Keratinocyte (primary cell): ENCODE measurements around the gene INPP5A. TPM values are rescaled to one million over a fixed set of nuclear protein-coding genes. Genes with fewer than 3 reads are reported as not detected.

Experiments used
- DNase-seq: peaks from one replicate; pipeline ENCODE4 v3.0.0-alpha.2; 2011; ENCODE audit warnings: low read depth, missing footprints, low spot score
- FAIRE-seq: peaks from 2 replicates; lab custom pipeline; 2011; peaks lifted over from hg19 to GRCh38; lab: Jason Lieb, UNC
- H2AFZ ChIP-seq: 2 replicates; pipeline ENCODE4 v1.6.0; 2012; ENCODE audit warnings: low read length, control low read depth, inconsistent platforms; ENCODE audit not compliant: control insufficient read depth
- H3K27ac ChIP-seq: 2 replicates; pipeline ENCODE4 v1.5.1; 2011; ENCODE audit warnings: low read length; ENCODE audit not compliant: control insufficient read depth, insufficient read depth
- H3K27me3 ChIP-seq: 3 replicates; pipeline ENCODE4 v1.6.0; 2011; ENCODE audit warnings: low read length; ENCODE audit not compliant: control insufficient read depth, insufficient read depth; ENCODE audit errors: extremely low read depth
- H3K36me3 ChIP-seq, 2 experiments: 2 replicates in 1 of 2; 3 replicates in 1 of 2; pipeline ENCODE4 v1.5.1; 2011; ENCODE audit warnings: low read length in 2 of 2, mild to moderate bottlenecking in 1 of 2; ENCODE audit not compliant: control insufficient read depth in 2 of 2, insufficient read depth in 2 of 2; ENCODE audit errors: extremely low read depth in 1 of 2
- H3K4me1 ChIP-seq: 3 replicates; pipeline ENCODE4 v1.5.1; 2011; ENCODE audit warnings: low read length; ENCODE audit not compliant: control insufficient read depth, insufficient read depth; ENCODE audit errors: extremely low read depth
- H3K4me2 ChIP-seq: 3 replicates; pipeline ENCODE4 v1.6.0; 2011; ENCODE audit warnings: low read depth, low read length; ENCODE audit not compliant: control insufficient read depth, insufficient read depth; ENCODE audit errors: extremely low read depth
- H3K4me3 ChIP-seq, 3 experiments: fragments of 200-600 bp in 1 of 3; sonication (generic) in 1 of 3; 2 replicates in 2 of 3; 3 replicates in 1 of 3; pipeline ENCODE4 v1.5.1; 2011 to 2016; ENCODE audit warnings: low read length in 3 of 3, mild to moderate bottlenecking in 3 of 3, control low read depth in 2 of 3, inconsistent platforms in 1 of 3, low read depth in 1 of 3, mixed read lengths in 1 of 3, mixed run types in 1 of 3, moderate library complexity in 1 of 3; ENCODE audit not compliant: control insufficient read depth in 2 of 3, insufficient read depth in 2 of 3; ENCODE audit errors: extremely low read depth in 1 of 3
- H3K79me2 ChIP-seq: 2 replicates; pipeline ENCODE4 v1.6.0; 2012; ENCODE audit warnings: low read length; ENCODE audit not compliant: control insufficient read depth, insufficient read depth
- H3K9ac ChIP-seq: 3 replicates; pipeline ENCODE4 v1.6.0; 2011; ENCODE audit warnings: low read length; ENCODE audit not compliant: control insufficient read depth, insufficient read depth; ENCODE audit errors: extremely low read depth
- H3K9me1 ChIP-seq: 3 replicates; pipeline ENCODE4 v1.6.0; 2011; ENCODE audit warnings: low read length; ENCODE audit not compliant: control insufficient read depth, insufficient read depth; ENCODE audit errors: extremely low read depth
- H3K9me3 ChIP-seq: 2 replicates; pipeline ENCODE4 v1.5.1; 2012; ENCODE audit warnings: low read depth, low read length; ENCODE audit not compliant: control insufficient read depth
- H4K20me1 ChIP-seq: 3 replicates; pipeline ENCODE4 v1.6.0; 2011; ENCODE audit warnings: low read length; ENCODE audit not compliant: control insufficient read depth, insufficient read depth; ENCODE audit errors: extremely low read depth
- CTCF ChIP-seq, 3 experiments: IDR thresholded peaks in 1 of 3; conservative IDR thresholded peaks in 1 of 3; optimal IDR thresholded peaks in 1 of 3; 2 replicates in 2 of 3; 3 replicates in 1 of 3; pipeline versions ENCODE3 to v1.5.1; 2011; ENCODE audit warnings: low read length in 3 of 3, mild to moderate bottlenecking in 3 of 3, moderate library complexity in 2 of 3, control low read depth in 1 of 3, inconsistent platforms in 1 of 3; ENCODE audit not compliant: insufficient read depth in 2 of 3; ENCODE audit errors: extremely low read depth in 1 of 3
- EZH2 ChIP-seq: IDR thresholded peaks from one replicate; pipeline ENCODE4 v1.6.1; 2012; ENCODE audit warnings: inconsistent platforms, mild to moderate bottlenecking, low read length, moderate library complexity
- dilution Hi-C: fragments of 300-500 bp; cut with MboI; formaldehyde crosslinking; loops from one replicate; pipeline ENCODE4 v1.7.0; 2020; ENCODE audit warnings: low sequenced_read_pairs; ENCODE audit not compliant: extremely low pct_ligation_motif_present
- polyA plus RNA-seq, 5 experiments: library from polyadenylated mRNA; depleted of rRNA in 3 of 5; stranded (reverse) in 3 of 5; stranded (forward) in 1 of 5; unstranded in 1 of 5; fragments of >200 nt; gene quantifications; 1 replicate in 1 of 5; 2 replicates in 3 of 5; 3 replicates in 1 of 5; pipeline versions ENCODE4 v1.2.1 to v1.2.3, GENCODE V29; 2011 to 2012; ENCODE audit warnings: missing spikeins in 2 of 5, low read depth in 1 of 5, low replicate concordance in 1 of 5

The INPP5A gene
- polyA plus RNA-seq, 1 donor (not counting 4 experiments of a cell fraction or from before 2014, with no cell fraction given): 11.2 TPM

- Histone ChIP-seq H3K9me1 (no peaks in the 10 kb centered on the region), H3K27ac (no peak overlapping the region), H3K4me2 (no peak overlapping the region), H3K4me1 (no peaks in the 10 kb centered on the region), H3K9me3 (peaks cover 6% of the 10 kb centered on the region), H3K79me2 (no peaks in the 10 kb centered on the region), H3K9ac (no peak overlapping the region), H4K20me1 (no peaks in the 10 kb centered on the region), H3K27me3 (no peaks in the 10 kb centered on the region), H2AFZ (no peak overlapping the region), H3K4me3 (no peak overlapping the region), H3K36me3 (no peaks in the 10 kb centered on the region)
- FAIRE-seq (no peak), DNase-seq (no peak)
- dilution Hi-C loops: no loop called here
- no peak for TF ChIP-seq CTCF (optimal IDR thresholded peaks at IDR 0.05 in 1 of 3, IDR thresholded peaks at IDR 0.05 in 1 of 3, conservative IDR thresholded peaks at IDR 0.05 in 1 of 3; ENCODE audit: extremely low read depth in 1 of 3, insufficient read depth in 2 of 3, low read length in 3 of 3)
- no peak for TF ChIP-seq EZH2
Observed at GRCh38 chr10:132802694-132803320, 265.2 kb downstream of the INPP5A start.

GRCh38 chr10:132803416-132804210 is 266.0 kb downstream of the INPP5A start:
- H3K4me2 ChIP-seq: no peak overlapping the region
- no peaks in the 10 kb centered on the region for H3K4me1 ChIP-seq
- H3K79me2 ChIP-seq: no peaks in the 10 kb centered on the region
- H3K9ac ChIP-seq: no peak overlapping the region
- FAIRE-seq: no peak
- no peak overlapping the region for H3K4me3 ChIP-seq
- dilution Hi-C loops: no loop called here
- H4K20me1 ChIP-seq: no peaks in the 10 kb centered on the region
- no peaks in the 10 kb centered on the region for H3K36me3 ChIP-seq
- H3K27ac ChIP-seq: no peak overlapping the region
- H2AFZ ChIP-seq: no peak overlapping the region
- no peaks in the 10 kb centered on the region for H3K27me3 ChIP-seq
- H3K9me1 ChIP-seq: no peaks in the 10 kb centered on the region
- no peak for DNase-seq
- peaks cover 6% of the 10 kb centered on the region for H3K9me3 ChIP-seq
- TF ChIP-seq CTCF (optimal IDR thresholded peaks at IDR 0.05 in 1 of 3, IDR thresholded peaks at IDR 0.05 in 1 of 3, conservative IDR thresholded peaks at IDR 0.05 in 1 of 3; ENCODE audit: extremely low read depth in 1 of 3, insufficient read depth in 2 of 3, low read length in 3 of 3): no peak
- no peak for TF ChIP-seq EZH2
